ENCODE results near the gene EIF1AD. TPM values are rescaled to one million over a fixed set of nuclear protein-coding genes. Genes with fewer than 3 reads are reported as not detected.

The EIF1AD gene
- total and polyA plus RNA-seq, 2 of the 8 experiments (the other 6 are each of a cell fraction or from before 2014, with no cell fraction given) = 32.6 to 39.9 TPM

- Histone ChIP-seq H2BK120ac (replicated peaks; ENCODE audit: low read depth, low read length) (no peak within 1 kb of the TSS), H3K79me2 (ENCODE audit: control insufficient read depth in 1 of 2, insufficient read depth in 2 of 2, low read length in 2 of 2) (peaks cover 11 to 21% of the 10 kb centered on the region in 2 experiments), H3K9me3 (ENCODE audit: insufficient read depth in 2 of 2, low read depth in 1 of 2, low read length in 1 of 2) (no peaks in the 10 kb centered on the region), H4K20me1 (replicated peaks in 1 of 2; ENCODE audit: control insufficient read depth in 1 of 2, insufficient read depth in 2 of 2, low read length in 2 of 2) (peaks cover 1 to 9% of the 10 kb centered on the region in 2 experiments), H3K9ac (replicated peaks in 1 of 4; ENCODE audit: extremely low read depth in 1 of 4, low read depth in 3 of 4, low read length in 3 of 4) (peak within 1 kb of the TSS; percentile 78 to 88 (median 86)), H3K4me2 (ENCODE audit: insufficient read depth in 1 of 2, low read depth in 2 of 2, low read length in 2 of 2) (peak within 1 kb of the TSS; percentile 71 to 91), H3K79me1 (ENCODE audit: low read depth, low read length) (peaks cover 9% of the 10 kb centered on the region), H3K4me1 (replicated peaks in 1 of 4; ENCODE audit: control insufficient read depth in 3 of 4, insufficient read depth in 4 of 4, low read length in 3 of 4) (peaks cover 0 to 14% (median 3%) of the 10 kb centered on the region in 4 experiments; a peak in 5 of 7 replicates), H4K5ac (ENCODE audit: insufficient read length, low read depth, low read length) (peak within 1 kb of the TSS; percentile 54), H4K8ac (ENCODE audit: extremely low read depth, insufficient read depth, low read length) (peak within 1 kb of the TSS; percentile 96), H3K27me3 (replicated peaks in 1 of 4; ENCODE audit: control insufficient read depth in 3 of 4, extremely low read depth in 1 of 4, insufficient read depth in 3 of 4, low read length in 3 of 4) (no peaks in the 10 kb centered on the region), H3K23ac (ENCODE audit: insufficient read length) (no peak within 1 kb of the TSS), H3K4ac (replicated peaks; ENCODE audit: insufficient read length, low read depth, low read length) (peak within 1 kb of the TSS; percentile 67), H2AFZ (ENCODE audit: low read length) (peak within 1 kb of the TSS; percentile 23; the same call in 1 of the 2 replicates), H4K91ac (replicated peaks; ENCODE audit: insufficient read length, low read length) (no peak within 1 kb of the TSS), H2BK20ac (ENCODE audit: low read length) (no peak within 1 kb of the TSS), H3K18ac (ENCODE audit: extremely low read depth, low read length) (peak within 1 kb of the TSS; percentile 71), H2BK15ac (ENCODE audit: low read length) (no peak within 1 kb of the TSS), H3K36me3 (ENCODE audit: control insufficient read depth in 2 of 4, insufficient read depth in 4 of 4, low read length in 3 of 4) (peaks cover 8 to 23% (median 16%) of the 10 kb centered on the region in 4 experiments), H2AK5ac (ENCODE audit: low read depth, low read length) (no peak within 1 kb of the TSS), H3K4me3 (ENCODE audit: extremely low read depth in 1 of 4, insufficient read depth in 2 of 4, low read depth in 3 of 4, low read length in 4 of 4) (peak within 1 kb of the TSS; percentile 80 to 92 (median 88)), H3K27ac (ENCODE audit: low read depth, low read length) (peak within 1 kb of the TSS; percentile 72), H3K23me2 (ENCODE audit: low read depth, low read length) (peaks cover 14% of the 10 kb centered on the region; the same call in 1 of the 2 replicates), H2BK5ac (ENCODE audit: low read depth, low read length) (peak within 1 kb of the TSS; percentile 88), H2BK12ac (ENCODE audit: low read depth, low read length) (peak within 1 kb of the TSS; percentile 44), H3K56ac (replicated peaks; ENCODE audit: insufficient read length, low read depth, low read length) (no peak within 1 kb of the TSS), H3K14ac (ENCODE audit: insufficient read length) (no peak within 1 kb of the TSS)
- POLR2A ChIA-PET (ENCODE audit: partially characterized antibody) = interaction anchor here (0.7 to 1.6 kb wide), 14 partner anchors 8 to 108 kb away, joined by 3 to 5 read pairs (median 3); partner anchors contain the start of gene MUS81
- FAIRE-seq = peak; percentile 69
- DNase-seq (ENCODE audit: low read depth in 1 of 2, low spot score in 2 of 2) = peak; percentile 92 to 96
- 2% methylated on average over 71 of the region's 97 CpGs; no CpG with 5 or more reads in 1 of the 2 experiments for WGBS, 2 experiments (ENCODE audit: extremely low coverage in 1 of 2, insufficient coverage in 1 of 2, insufficient read length in 1 of 2, insufficient replicate concordance in 2 of 2, low coverage in 1 of 2, low lambda C conversion rate in 2 of 2, missing lambda C conversion rate in 1 of 2)
- CTCF ChIA-PET (ENCODE audit: partially characterized antibody) = interaction anchor here (0.6 to 2.2 kb wide), 7 partner anchors 15 to 177 kb away, joined by 3 to 7 read pairs (median 3); partner anchors contain the start of genes CCDC85B and FIBP
- peak; percentile 69; the same call in 1 of the 2 replicates for TF ChIP-seq EGR1 (IDR thresholded peaks at IDR 0.05; ENCODE audit: borderline replicate concordance, low read depth, low read length)
- TF ChIP-seq SIN3A (conservative IDR thresholded peaks at IDR 0.05 in 1 of 2, IDR thresholded peaks at IDR 0.05 in 1 of 2; ENCODE audit: low read depth in 1 of 2, low read length in 2 of 2) = peak; percentile 51 to 84; a peak in 3 of 4 replicates
- TF ChIP-seq KDM4A (IDR thresholded peaks at IDR 0.05; ENCODE audit: low read depth, low read length, severe bottlenecking) = no peak
- TF ChIP-seq, protein P1, sequence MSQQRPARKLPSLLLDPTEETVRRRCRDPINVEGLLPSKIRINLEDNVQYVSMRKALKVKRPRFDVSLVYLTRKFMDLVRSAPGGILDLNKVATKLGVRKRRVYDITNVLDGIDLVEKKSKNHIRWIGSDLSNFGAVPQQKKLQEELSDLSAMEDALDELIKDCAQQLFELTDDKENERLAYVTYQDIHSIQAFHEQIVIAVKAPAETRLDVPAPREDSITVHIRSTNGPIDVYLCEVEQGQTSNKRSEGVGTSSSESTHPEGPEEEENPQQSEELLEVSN (IDR thresholded peaks at IDR 0.05) = no peak
- TF ChIP-seq, protein P2, sequence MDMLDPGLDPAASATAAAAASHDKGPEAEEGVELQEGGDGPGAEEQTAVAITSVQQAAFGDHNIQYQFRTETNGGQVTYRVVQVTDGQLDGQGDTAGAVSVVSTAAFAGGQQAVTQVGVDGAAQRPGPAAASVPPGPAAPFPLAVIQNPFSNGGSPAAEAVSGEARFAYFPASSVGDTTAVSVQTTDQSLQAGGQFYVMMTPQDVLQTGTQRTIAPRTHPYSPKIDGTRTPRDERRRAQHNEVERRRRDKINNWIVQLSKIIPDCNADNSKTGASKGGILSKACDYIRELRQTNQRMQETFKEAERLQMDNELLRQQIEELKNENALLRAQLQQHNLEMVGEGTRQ (IDR thresholded peaks at IDR 0.05; ENCODE audit: low read length) = no peak
- no peak for TF ChIP-seq RXRA (IDR thresholded peaks at IDR 0.05; ENCODE audit: insufficient read depth, low read depth, low read length)
- no peak for TF ChIP-seq BCL11A (IDR thresholded peaks at IDR 0.05; ENCODE audit: low read depth in 2 of 2, low read length in 2 of 2)
- peak; percentile 63; the same call in 1 of the 2 replicates for TF ChIP-seq CREB1 (IDR thresholded peaks at IDR 0.05)
- peak; percentile 83 for TF ChIP-seq POLR2AphosphoS5 (IDR thresholded peaks at IDR 0.05; ENCODE audit: low read depth, low read length)
Measured at GRCh38 chr11:65961267-65962140, 40.5 kb downstream of the EIF1AD start, which contains the start of gene SART1. Gene SART1 (plus strand): TSS chr11:65961734. CDS start chr11:65961781, 47 bp downstream.

Measured in H1 (cell line).